Activated CD8-positive, alpha-beta T cell treated with anti-CD3 and anti-CD28 coated beads for 36 hours (primary cell): Measurements from ENCODE around the gene FUT7. TPM values are rescaled to one million over a fixed set of nuclear protein-coding genes. Genes with fewer than 3 reads are reported as not detected.

Experiments used
- ATAC-seq: fragments of 200-7000 bp; cut with Tn5 transposase; one replicate; pipeline ENCODE4 v1.10.0; 2021; ENCODE audit warnings: mild to moderate bottlenecking, moderate library complexity
- CTCF ChIA-PET: fragments of 350-600 bp; sonication (Branson Sonifier 250); formaldehyde crosslinking; loops from one replicate; lab custom pipeline; 2021; ENCODE audit warnings: antibody characterized with exemption; lab: Charles Lee
- POLR2A ChIA-PET: fragments of 350-600 bp; sonication (Branson Sonifier 250); formaldehyde crosslinking; loops from one replicate; lab custom pipeline; 2021; ENCODE audit warnings: antibody characterized with exemption; lab: Charles Lee
- DNase-seq: peaks from one replicate; pipeline ENCODE4 v3.0.0-alpha.2; 2020
- H3K27ac Mint-ChIP-seq: one replicate; pipeline ENCODE4 v1.8.0; 2021; ENCODE audit warnings: mild to moderate bottlenecking, mixed read lengths
- H3K27me3 Mint-ChIP-seq: one replicate; pipeline ENCODE4 v1.8.0; 2021; ENCODE audit warnings: mixed read lengths
- H3K36me3 Mint-ChIP-seq: one replicate; pipeline ENCODE4 v1.8.0; 2021; ENCODE audit warnings: low read depth, mixed read lengths
- H3K4me1 Mint-ChIP-seq: one replicate; pipeline ENCODE4 v1.8.0; 2021; ENCODE audit warnings: low read depth, mixed read lengths
- H3K4me3 Mint-ChIP-seq: one replicate; pipeline ENCODE4 v1.8.0; 2021; ENCODE audit warnings: mild to moderate bottlenecking, moderate library complexity, mixed read lengths
- H3K9me3 Mint-ChIP-seq: one replicate; pipeline ENCODE4 v1.8.0; 2021; ENCODE audit warnings: mixed read lengths
- CTCF ChIP-seq: fragments of 200-600 bp; IDR thresholded peaks from one replicate; pipeline ENCODE4 v1.8.0; 2022; ENCODE audit warnings: antibody characterized with exemption, mild to moderate bottlenecking
- intact Hi-C: fragments of 100-400 bp; cut with micrococcal nuclease; formaldehyde crosslinking; loops from one replicate; pipeline ENCODE4 v1.10.0; 2022
- total RNA-seq, 2 experiments: library from RNA; stranded (reverse); gene quantifications; one replicate each; pipeline ENCODE4 v1.2.3, GENCODE V29; 2021

FUT7 gene
- total RNA-seq, 2 experiments from 2014 or later: 0.09 TPM; not detected in 1

- DNase-seq (no peak), ATAC-seq (no peak)
- POLR2A ChIA-PET: interaction anchor here (0.6 to 2.3 kb wide), 5 partner anchors 8 to 237 kb away, joined by 3 to 9 read pairs (median 3); partner anchors contain the start of genes ENTPD2 and TMEM141
- H3K36me3 Mint-ChIP-seq: no peaks in the 10 kb centered on the region
- no peaks in the 10 kb centered on the region for H3K9me3 Mint-ChIP-seq
- no peak for TF ChIP-seq CTCF
- H3K4me3 Mint-ChIP-seq: peak within 1 kb of the TSS; percentile 72
- H3K4me1 Mint-ChIP-seq: peaks cover 39% of the 10 kb centered on the region
- H3K27ac Mint-ChIP-seq: peak within 1 kb of the TSS; percentile 25
- intact Hi-C loops: no loop called here
- CTCF ChIA-PET: interaction anchor here (0.6 to 8.3 kb wide), 15 partner anchors 8 to 186 kb away, joined by 3 to 109 read pairs (median 13); partner anchors contain the start of genes AJM1, CLIC3, MAN1B1 and NPDC1
- no peaks in the 10 kb centered on the region for H3K27me3 Mint-ChIP-seq
These were observed 4.3 kb downstream of the FUT7 start, which contains the start of gene ABCA2 for GRCh38 chr9:137027369-137028262. TSS of gene ABCA2 (minus strand) at chr9:137028237. CDS start at chr9:137028140, 97 bp downstream.

- peak overlapping the region; percentile 72 for H3K4me3 Mint-ChIP-seq
- TF ChIP-seq CTCF: no peak
- H3K4me1 Mint-ChIP-seq: peaks cover 32% of the 10 kb centered on the region
- no peak for DNase-seq
- H3K27me3 Mint-ChIP-seq: no peaks in the 10 kb centered on the region
- ATAC-seq: no peak
- no peaks in the 10 kb centered on the region for H3K36me3 Mint-ChIP-seq
- intact Hi-C loops: no loop called here
- ChIA-PET POLR2A (interaction anchor here (0.6 to 2.3 kb wide), 5 partner anchors 9 to 236 kb away, joined by 3 to 9 read pairs (median 3); partner anchors contain the start of genes ENTPD2 and TMEM141), CTCF (interaction anchor here (0.6 to 8.3 kb wide), 10 partner anchors 9 to 185 kb away, joined by 3 to 109 read pairs (median 5); partner anchors contain the start of genes AJM1, NPDC1, PAXX and SAPCD2)
- no peak overlapping the region for H3K27ac Mint-ChIP-seq
- no peaks in the 10 kb centered on the region for H3K9me3 Mint-ChIP-seq
These were observed 5.1 kb downstream of the FUT7 start for GRCh38 chr9:137026828-137027227.

GRCh38 chr9:137026384-137026783 is 5.5 kb downstream of the FUT7 start:
- DNase-seq: no peak
- H3K27me3 Mint-ChIP-seq: no peaks in the 10 kb centered on the region
- ATAC-seq: no peak
- no peak overlapping the region for H3K27ac Mint-ChIP-seq
- H3K9me3 Mint-ChIP-seq: no peaks in the 10 kb centered on the region
- intact Hi-C loops: no loop called here
- no peak overlapping the region for H3K4me3 Mint-ChIP-seq
- H3K4me1 Mint-ChIP-seq: peaks cover 30% of the 10 kb centered on the region
- ChIA-PET CTCF (interaction anchor here (0.7 to 8.3 kb wide), 6 partner anchors 9 to 78 kb away, joined by 3 to 109 read pairs (median 21); partner anchors contain the start of genes NPDC1 and SAPCD2), POLR2A (interaction anchor here (0.6 to 2.3 kb wide), 5 partner anchors 8 to 27 kb away, joined by 3 to 9 read pairs (median 3); partner anchors contain the start of gene ENTPD2)
- no peaks in the 10 kb centered on the region for H3K36me3 Mint-ChIP-seq
- no peak for TF ChIP-seq CTCF

- no peak overlapping the region for H3K4me3 Mint-ChIP-seq
- H3K27ac Mint-ChIP-seq: no peak overlapping the region
- no peaks in the 10 kb centered on the region for H3K36me3 Mint-ChIP-seq
- no peaks in the 10 kb centered on the region for H3K9me3 Mint-ChIP-seq
- POLR2A ChIA-PET: interaction anchor here (0.5 to 2.3 kb wide), 4 partner anchors 8 to 205 kb away, joined by 3 to 9 read pairs (median 4); no protein-coding TSS in a partner anchor
- TF ChIP-seq CTCF: no peak
- CTCF ChIA-PET: interaction anchor here (0.7 to 8.3 kb wide), 3 partner anchors 10 to 42 kb away, joined by 3 to 109 read pairs (median 42); partner anchors contain the start of genes PAXX and SAPCD2
- intact Hi-C loops: no loop called here
- peaks cover 24% of the 10 kb centered on the region for H3K4me1 Mint-ChIP-seq
- ATAC-seq (no peak), DNase-seq (no peak)
- no peaks in the 10 kb centered on the region for H3K27me3 Mint-ChIP-seq
These were observed 6.3 kb downstream of the FUT7 start for GRCh38 chr9:137025517-137025966.
